HG03135 (cell line): ENCODE results near the gene SLC25A28.

Experiments used
- ATAC-seq: cut with Tn5 transposase; IDR thresholded peaks from one replicate; pipeline ENCODE4 v1.9.1; 2021; ENCODE audit warnings: mild to moderate bottlenecking, moderate library complexity; ENCODE audit not compliant: unreplicated experiment

The SLC25A28 gene, protein sequence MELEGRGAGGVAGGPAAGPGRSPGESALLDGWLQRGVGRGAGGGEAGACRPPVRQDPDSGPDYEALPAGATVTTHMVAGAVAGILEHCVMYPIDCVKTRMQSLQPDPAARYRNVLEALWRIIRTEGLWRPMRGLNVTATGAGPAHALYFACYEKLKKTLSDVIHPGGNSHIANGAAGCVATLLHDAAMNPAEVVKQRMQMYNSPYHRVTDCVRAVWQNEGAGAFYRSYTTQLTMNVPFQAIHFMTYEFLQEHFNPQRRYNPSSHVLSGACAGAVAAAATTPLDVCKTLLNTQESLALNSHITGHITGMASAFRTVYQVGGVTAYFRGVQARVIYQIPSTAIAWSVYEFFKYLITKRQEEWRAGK

DNA sequence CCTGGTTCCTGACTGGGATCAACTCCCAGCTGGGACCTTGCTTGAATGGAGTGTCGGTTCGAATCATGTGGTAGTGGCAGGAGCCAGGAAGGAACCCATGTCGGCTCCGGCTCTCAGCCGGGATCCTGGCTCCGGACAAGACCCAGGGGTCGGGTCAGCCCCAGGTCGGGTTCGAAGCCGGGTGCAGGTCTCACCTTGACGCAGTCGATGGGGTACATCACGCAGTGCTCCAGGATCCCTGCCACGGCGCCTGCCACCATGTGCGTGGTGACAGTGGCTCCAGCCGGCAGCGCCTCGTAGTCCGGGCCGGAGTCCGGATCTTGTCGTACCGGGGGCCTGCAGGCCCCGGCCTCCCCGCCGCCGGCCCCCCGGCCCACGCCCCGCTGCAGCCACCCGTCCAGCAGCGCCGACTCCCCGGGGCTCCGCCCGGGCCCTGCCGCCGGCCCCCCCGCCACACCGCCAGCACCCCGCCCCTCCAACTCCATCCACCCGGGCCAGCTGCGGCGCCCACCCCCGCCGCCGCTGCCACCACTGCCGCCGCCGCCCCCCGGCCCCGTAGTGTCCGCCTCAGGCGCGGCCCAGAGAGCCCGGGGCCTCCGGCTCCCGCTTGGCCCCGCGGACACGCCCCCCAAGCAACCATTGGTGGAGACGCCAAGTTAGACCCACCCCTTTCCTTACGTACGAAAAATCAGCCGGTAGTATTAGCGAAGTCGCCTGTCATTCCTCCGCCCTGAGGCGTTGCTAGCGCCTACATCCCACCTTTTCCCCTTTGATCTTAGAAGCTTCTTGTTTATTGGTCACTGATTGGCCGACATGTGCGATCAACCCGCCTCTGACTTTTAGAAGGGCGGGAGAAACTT lies at the start of gene SLC25A28:
Gene SLC25A28, minus strand, starts transcription at position 589 of the 860 bp plus-strand sequence. Its CDS starts 104 bp downstream, at position 485.
- ATAC-seq: peak; percentile 80

DNA sequence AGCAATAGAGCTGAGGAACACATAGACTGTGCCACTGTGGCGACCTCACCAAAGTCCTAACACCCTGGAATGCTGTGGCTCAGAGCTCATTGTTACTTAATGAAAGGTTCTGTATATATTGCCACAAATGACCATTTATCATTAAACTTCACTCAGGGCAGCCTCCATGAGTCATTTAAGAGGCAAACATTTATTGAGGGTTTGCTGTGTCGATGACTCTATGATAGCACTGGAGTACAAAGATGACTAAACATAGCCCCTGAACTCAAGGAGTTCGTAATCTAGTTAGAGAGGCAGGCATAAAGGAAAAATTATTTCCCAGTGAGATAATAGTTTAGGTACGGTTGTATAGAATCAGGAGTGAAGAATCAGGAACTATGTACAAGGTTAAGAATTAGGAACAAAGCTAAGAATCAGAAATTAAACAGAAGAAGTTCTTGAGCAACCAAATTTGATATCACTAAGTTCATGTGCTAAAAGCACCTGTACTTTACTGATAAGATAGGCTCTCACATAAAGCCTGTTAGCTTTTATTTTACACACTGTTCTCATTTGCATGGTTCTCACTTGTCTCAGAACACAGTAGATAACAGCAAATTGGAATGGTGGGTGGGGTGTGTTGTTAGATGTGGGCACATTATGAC lies 47.0 kb upstream of the SLC25A28 start:
- no peak for ATAC-seq

DNA sequence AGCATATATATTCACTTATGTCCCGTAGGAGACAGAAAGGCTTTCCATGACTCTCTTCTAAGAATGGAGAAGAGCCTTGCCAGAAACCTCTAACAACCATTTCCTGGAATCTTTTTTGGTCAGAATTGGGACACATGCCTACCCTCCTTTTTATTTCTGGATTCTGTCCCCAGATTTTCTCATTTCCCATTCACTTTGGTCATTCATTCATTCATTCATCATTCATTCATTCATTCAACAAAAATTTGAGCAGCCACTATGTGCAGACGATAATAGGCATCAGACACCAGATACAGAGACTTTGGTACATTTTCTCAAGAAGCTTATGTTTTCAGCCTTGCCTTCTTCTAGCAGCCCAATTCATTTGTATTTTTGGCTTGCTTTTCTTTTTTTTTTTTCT lies 45.1 kb upstream of the SLC25A28 start:
- no peak for ATAC-seq

DNA sequence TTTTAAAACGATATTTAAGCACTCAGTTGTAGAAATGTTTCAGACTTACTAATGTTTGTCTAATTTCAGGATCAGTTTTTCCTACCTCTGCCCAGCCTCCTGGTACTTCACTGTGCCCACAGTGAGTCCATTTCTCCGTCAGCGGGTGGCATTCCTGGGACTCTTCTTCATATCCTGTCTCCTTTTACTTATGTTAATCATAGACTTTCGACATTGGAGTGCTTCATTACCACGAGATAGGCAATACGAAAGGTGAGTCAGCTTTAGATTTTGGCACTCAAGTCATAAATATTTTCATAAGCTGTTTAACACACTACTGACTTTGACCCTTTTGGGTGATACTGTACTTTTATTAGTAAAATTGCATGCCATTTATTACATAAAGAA lies 41.1 kb upstream of the SLC25A28 start:
- ATAC-seq: no peak

DNA sequence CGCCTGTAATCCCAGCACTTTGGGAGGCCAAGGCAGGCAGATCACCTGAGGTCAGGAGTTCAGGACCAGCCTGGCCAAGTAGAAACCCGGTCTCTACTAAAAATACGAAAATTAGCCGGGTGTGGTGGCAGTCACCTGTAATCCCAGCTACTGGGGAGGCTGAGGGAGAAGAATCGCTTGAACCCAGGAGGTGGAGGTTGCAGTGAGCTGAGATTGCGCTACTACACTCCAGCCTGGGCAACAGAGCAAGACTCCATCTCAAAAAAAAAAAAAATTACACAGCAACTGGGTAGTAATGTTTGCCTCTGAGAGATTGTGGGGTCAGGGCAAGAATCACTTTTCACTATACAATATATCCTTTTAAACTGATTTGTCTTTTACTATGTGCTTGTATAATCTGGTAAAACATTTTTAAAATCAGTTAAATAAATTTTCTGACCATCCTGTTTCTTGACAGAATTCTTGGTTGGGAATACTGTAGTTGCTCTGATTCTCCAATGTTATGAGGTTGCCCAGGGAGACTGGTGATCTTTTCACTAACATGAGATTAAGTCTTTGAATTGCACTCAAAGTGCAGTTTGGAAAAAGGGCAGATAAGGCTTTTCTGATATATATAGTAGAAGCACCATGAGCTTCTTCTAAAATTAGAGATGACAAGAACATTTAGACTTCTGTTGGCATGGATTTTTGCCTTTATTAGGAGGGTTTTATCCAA lies 40.6 kb upstream of the SLC25A28 start:
- ATAC-seq: no peak

DNA sequence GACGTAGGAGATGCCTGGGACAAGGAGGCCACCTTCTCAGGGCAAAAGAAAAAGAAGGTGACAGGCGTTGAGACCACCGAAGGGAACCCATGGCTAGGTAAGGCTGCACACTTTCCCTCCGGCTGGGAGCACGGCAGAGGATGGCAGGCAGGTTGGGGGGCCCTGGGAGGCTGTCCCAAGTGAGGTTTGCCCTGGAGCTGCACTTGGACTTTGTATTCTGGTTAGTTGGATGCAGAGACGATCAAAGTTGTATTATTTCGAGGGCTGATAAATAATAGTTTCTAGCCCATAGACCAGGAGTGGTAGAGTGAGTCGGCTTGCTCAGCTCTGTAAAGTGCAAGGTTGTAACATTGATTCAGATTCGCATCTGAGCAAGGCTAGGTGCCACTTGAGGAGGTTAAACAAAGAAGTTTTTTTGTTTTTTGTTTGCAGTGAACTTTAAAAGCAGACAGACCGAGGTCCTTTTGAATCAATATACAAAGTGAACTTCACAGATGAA lies 39.7 kb upstream of the SLC25A28 start:
- peak; percentile 2 for ATAC-seq

DNA sequence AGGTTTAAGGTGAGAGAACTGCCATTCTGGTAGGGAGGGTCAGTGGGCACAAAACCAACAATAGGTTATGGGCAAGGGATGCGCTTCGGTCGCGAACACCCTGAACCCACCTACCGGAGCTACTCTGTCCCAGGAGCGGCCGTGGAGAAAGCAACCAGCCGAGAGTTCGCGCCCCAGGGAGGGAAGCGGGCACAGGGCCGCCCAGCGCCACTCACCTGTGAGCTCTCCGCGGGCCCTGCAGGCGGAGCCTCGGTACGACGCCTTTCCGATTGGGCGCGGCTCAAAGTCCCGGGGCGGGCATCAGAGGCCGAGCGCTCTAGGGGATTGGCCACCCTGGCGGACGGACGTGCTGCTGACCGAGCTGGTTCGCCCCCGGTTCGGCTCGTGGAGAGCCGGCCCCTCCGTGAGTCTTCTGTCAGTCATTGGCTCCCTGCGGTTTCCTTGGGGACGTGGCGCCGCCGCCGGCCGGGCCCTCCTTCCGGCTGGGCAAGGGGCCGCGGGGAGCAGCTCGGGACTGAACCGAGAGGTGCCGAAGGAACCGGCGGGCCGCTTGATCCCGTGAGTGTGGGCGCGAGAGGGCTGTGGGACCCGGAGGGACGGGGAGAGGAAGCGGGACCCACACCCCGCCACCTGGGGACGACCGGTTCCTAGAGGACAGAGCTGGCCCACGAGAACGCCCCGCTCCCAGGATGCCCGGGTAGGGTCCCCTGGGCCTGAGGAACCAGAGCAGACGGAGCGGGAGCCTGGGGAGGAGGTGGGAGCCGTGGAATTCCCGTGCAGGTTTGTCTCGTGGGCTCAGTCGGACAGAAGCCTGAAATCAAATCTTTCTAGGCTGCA lies 39.0 kb upstream of the SLC25A28 start, which contains the start of gene ENTPD7:
Gene ENTPD7, plus strand, starts transcription at position 479 of the 837 bp plus-strand sequence. CDS start 448 bp downstream, outside the sequence.
- ATAC-seq: peak; percentile 99

DNA sequence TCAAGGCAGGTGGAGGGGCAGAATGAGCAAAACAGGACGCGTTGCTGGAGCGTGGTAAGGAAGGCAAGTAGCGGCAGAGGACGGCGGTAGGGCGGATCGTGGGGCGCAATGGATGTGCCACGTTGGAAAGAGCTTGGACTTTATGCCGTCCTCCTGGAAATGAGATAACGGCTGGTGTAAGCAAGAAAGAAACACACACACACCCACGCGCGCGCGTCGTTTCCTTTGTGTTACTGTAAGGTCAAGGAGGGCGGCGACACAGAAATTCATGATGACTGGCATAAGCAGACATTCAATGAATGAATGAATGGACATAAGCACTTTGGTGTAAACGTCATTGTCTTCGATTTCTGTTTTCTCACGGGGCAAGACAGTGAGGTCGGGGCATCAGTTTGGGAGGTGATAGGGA lies 38.4 kb upstream of the SLC25A28 start:
- no peak for ATAC-seq

DNA sequence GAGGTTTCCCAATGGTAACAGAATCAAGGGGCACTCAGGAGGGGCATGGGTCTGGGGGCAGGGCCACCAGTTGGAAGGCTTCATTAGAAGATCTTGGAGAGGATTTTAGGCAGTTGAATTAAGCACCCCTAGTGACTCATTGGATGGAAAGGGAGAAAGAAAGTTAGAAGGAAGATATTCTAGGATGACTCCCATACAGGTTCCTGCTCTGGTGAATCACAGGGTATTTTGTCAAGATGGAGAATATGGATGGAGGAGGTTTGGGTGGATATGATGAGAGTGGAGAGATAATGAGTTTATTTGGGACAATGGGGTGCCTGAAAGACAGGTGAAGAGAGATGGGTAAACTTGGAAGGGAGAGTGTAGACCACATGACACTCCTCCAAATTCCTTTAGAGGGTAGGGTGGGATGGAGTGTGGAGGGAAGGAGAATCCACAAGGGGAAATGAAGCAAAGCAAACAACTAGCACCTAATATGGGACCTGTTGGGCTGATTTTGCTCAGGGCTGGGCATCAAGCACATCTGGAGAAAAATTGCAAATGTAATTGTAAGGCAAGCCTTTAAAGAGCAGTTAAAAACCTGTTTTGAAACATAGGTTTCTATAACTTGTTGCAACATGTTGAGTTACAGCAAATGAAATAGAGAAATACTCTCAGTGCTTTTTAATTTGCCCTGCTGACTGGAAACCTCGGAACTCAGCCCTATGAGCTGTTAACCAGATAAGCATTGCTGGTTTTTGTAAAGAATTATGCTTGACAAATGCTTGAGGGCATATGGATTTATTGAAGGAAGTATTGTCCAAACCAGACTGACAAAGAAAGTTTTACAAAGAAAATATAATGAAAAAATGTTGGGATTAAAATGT lies 36.2 kb upstream of the SLC25A28 start:
- no peak for ATAC-seq

DNA sequence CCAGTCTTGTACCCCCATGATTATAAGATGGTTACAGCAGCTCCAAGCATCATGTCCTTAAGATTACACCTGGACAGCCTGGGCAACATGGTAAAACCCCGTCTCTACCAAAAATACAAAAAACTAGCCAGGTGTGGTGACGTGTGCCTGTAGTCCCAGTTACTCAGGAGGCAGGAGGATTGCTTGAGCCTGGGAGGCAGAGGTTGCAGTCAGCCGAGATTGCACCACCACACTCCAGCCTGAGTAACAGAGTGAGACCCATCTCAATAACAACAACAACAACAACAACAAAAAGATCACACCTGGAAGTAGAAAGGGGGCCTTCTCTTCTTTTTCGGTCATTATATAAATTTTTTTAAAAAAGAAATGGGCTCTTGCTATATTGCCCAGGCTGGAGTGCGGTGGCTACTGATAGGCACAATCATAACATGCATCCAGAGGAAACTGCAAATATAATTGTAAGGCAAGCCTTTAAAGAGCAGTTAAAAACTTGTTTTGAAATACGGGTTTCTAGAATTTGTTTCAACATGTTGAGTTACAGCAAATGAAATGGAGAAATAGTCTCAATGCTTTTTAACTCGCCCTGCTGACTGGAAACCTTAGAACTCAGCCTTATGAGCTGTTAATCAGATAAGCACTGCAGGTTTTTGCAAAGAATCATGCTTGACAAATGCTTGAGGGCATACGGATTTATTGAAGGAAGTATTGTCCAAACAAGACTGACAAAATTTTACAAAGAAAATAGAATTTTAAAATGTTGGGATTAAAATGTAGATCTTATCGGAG lies 34.3 kb upstream of the SLC25A28 start:
- no peak for ATAC-seq

DNA sequence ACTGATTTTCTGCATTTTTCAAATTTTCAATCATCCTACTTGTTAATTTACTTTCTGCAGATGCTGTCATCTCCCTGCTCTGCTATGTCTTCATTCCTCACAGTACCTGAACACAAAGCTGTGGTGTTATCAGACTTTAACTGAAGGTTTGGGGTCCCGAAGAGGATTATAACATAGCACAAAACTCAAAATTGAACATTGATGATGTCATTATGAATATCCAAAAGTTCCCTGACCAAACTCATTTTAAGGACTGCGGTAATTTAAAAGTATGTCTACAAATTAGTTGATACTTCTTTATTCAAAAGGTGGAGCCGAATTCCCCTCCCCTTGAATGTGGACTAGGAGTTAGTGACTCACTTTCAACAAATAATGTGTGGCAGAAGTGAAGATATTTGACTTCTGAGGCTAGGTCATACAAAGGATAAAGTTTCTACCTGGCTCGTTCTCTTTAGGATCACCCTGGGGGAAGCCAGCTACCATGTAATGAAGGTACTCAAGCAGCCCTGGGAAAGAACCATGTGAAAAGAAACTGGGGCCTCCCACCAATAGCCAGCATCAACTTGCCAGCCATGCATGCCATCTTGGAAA lies 32.7 kb upstream of the SLC25A28 start:
- no peak for ATAC-seq

DNA sequence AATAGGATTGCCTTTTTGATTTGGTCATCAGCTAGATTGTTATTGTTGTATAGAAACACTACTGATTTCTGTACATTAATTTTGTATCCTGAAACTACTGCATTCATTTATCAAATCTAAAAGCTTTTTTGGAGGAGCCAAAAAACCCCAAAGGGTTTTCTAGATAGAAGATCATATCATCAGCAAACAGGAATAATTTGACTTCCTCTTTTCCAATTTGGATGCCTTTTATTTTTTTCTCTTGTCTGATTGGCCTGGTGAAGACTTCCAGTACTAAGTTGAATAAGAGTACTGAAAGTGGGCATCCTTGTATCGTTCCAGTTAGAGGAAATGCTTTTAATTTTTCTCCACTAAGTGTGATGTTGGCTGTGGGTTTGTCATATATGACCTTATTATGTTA lies 28.5 kb upstream of the SLC25A28 start:
- no peak for ATAC-seq

DNA sequence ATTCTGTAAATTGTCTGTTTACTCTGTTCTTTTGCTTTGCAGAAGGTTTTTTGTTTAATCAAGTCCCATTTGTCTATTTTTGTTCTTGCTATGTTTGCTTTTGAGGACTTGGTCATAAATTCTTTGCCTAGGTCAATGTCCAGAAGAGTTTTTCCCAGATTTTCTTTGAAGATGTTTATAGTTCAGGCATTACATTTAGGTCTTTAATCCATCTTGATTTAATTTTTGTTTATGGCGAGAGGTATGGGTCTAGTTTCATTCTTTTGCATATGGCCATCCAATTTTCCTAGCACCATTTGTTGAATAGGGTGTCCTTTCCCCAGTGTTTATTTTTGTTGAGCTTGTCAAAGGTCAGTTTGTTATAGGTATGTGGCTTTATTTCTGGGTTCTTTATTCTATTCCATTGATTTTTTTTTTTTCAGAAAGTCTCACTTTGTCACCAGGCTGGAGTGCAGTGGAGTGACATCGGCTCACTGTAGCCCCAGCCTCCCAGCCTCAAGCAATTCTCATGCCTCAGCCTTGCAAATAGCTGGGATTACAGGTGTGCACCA lies 27.4 kb upstream of the SLC25A28 start:
- no peak for ATAC-seq

DNA sequence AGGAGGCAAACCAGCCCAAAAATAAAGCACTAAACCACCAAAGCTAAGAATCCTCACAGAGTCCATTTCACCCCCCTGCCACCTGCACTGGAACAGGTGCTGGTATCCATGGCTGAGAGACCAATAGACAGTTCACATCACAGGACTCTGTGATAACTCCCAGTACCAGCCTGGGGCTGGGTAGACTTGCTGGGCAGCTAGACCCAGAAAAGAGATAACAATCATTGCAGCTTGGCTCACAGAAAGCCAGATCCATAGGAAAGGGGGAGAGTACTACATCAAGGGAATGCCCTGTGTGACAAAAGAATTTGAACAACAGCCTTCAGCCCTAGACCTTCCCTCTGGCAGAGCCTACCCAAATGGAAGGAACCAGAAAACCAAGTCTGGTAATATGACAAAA lies 13.6 kb upstream of the SLC25A28 start:
- no peak for ATAC-seq

DNA sequence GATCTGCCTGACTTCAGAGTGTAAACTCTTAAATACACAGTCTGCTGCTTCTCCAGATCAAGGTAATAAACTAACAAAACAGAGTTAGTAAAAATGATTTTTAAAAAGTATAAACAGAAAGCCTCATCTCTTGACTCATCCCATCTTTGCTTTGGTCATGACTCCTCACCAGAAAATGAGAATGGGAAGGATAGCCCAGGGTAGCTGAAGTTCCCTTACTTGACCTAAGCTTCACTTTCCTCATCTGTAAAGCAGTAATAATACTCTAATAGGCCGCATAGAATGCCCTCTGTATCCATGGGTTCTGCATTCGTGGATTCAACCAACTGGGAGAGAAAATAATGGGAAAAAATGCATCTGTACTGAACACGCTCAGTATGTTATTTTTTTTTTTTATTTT lies 11.3 kb upstream of the SLC25A28 start:
- no peak for ATAC-seq

DNA sequence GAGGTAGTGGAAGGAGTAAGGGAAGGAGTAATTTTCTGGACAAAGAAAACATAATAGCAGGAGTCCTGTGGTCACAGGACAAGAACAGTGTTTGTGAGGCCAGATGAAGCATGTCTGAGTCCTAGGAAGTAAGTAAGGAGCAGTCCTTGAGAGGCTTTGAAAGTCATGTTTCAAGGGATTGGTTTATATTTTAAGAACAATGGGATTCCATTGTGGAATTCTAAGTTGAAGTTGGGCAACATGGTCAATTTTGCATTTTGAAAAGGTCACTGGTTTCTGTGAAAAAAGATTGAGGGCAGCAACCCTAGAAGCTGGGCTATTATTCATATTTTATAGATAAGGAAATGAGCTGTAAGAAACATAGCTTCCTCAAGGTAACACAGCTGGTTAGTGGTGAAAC lies 10.8 kb upstream of the SLC25A28 start:
- ATAC-seq: no peak

DNA sequence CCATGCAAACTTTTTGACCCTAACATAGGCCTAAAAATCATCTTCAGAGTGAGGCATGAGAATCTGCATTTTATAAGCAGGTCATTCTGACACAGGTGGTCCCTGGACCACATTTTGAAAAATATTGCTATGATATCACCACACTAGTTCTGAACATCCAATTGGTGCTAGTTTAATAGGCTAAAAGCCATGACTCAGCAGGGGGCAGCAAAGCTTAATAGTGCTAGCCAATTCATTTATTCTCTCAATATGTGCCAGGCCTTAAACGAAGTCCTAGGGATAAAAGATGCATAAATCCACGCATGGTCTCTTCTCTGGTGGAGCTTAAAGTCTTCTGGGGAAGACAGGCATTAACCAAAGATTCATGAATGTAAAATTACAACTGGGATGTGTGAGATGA lies 10.2 kb upstream of the SLC25A28 start:
- ATAC-seq: no peak
